ENCODE data around the gene MMEL1. TPM values are rescaled to one million over a fixed set of nuclear protein-coding genes. Genes with fewer than 3 reads are reported as not detected.

MMEL1 gene
- total RNA-seq, 2 donors from 2014 or later: 4.6 to 13.6 TPM

GRCh38 chr1:2596530-2597333 is 36.1 kb downstream of the MMEL1 start:
- intact Hi-C loops (cut with DNase I): no loop called here
- DNase-seq (ENCODE audit: low spot score): no peak
- Histone ChIP-seq H3K4me3 (no peak overlapping the region), H3K36me3 (no peaks in the 10 kb centered on the region), H3K4me1 (replicated peaks) (peaks cover 9% of the 10 kb centered on the region), H3K9me3 (no peaks in the 10 kb centered on the region), H3K27ac (no peak overlapping the region), H3K27me3 (replicated peaks; ENCODE audit: insufficient read depth) (no peaks in the 10 kb centered on the region)
- WGBS: 80% methylated on average over 28 of the region's 28 CpGs
- TF ChIP-seq POLR2A (IDR thresholded peaks at IDR 0.05) (no peak), POLR2AphosphoS5 (IDR thresholded peaks at IDR 0.05) (no peak), CTCF (IDR thresholded peaks at IDR 0.05) (no peak)

- Histone ChIP-seq H3K4me3 (no peak overlapping the region), H3K27ac (no peak overlapping the region), H3K27me3 (replicated peaks; ENCODE audit: insufficient read depth) (no peaks in the 10 kb centered on the region), H3K9me3 (no peaks in the 10 kb centered on the region), H3K36me3 (no peaks in the 10 kb centered on the region), H3K4me1 (replicated peaks) (peaks cover 9% of the 10 kb centered on the region)
- 92% methylated on average over 30 of the region's 31 CpGs for WGBS
- no peak for DNase-seq (ENCODE audit: low spot score)
- no peak for TF ChIP-seq CTCF (IDR thresholded peaks at IDR 0.05)
- no peak for TF ChIP-seq POLR2AphosphoS5 (IDR thresholded peaks at IDR 0.05)
- no peak for TF ChIP-seq POLR2A (IDR thresholded peaks at IDR 0.05)
- intact Hi-C loops (cut with DNase I): no loop called here
Observed at GRCh38 chr1:2595812-2596529, 36.8 kb downstream of the MMEL1 start.

- DNase-seq (ENCODE audit: low spot score): no peak
- Histone ChIP-seq H3K9me3 (no peaks in the 10 kb centered on the region), H3K4me1 (replicated peaks) (peaks cover 9% of the 10 kb centered on the region), H3K27me3 (replicated peaks; ENCODE audit: insufficient read depth) (no peaks in the 10 kb centered on the region), H3K36me3 (no peaks in the 10 kb centered on the region), H3K27ac (no peak overlapping the region), H3K4me3 (no peak overlapping the region)
- TF ChIP-seq POLR2A (IDR thresholded peaks at IDR 0.05) (no peak), POLR2AphosphoS5 (IDR thresholded peaks at IDR 0.05) (no peak), CTCF (IDR thresholded peaks at IDR 0.05) (no peak)
- WGBS: 90% methylated on average over 13 of the region's 19 CpGs
- intact Hi-C loops (cut with DNase I): no loop called here
Observed at GRCh38 chr1:2595261-2595811, 37.5 kb downstream of the MMEL1 start.

GRCh38 chr1:2594641-2595131 is 38.1 kb downstream of the MMEL1 start:
- TF ChIP-seq POLR2A (IDR thresholded peaks at IDR 0.05): no peak
- no peak for TF ChIP-seq CTCF (IDR thresholded peaks at IDR 0.05)
- no peak for TF ChIP-seq POLR2AphosphoS5 (IDR thresholded peaks at IDR 0.05)
- intact Hi-C loops (cut with DNase I): no loop called here
- Histone ChIP-seq H3K27ac (no peak overlapping the region), H3K36me3 (no peaks in the 10 kb centered on the region), H3K4me1 (replicated peaks) (peaks cover 9% of the 10 kb centered on the region), H3K9me3 (no peaks in the 10 kb centered on the region), H3K27me3 (replicated peaks; ENCODE audit: insufficient read depth) (no peaks in the 10 kb centered on the region), H3K4me3 (no peak overlapping the region)
- no peak for DNase-seq (ENCODE audit: low spot score)
- WGBS: 88% methylated on average over 17 of the region's 17 CpGs

All from prostate gland (tissue), 2 donors.